Suprapubic skin (tissue), 4 donors: ENCODE data around the gene SLC2A4.

Experiments used
- CTCF ChIP-seq, 2 donors: fragments of 200-600 bp in 1 of 2; fragments of 450-650 bp in 1 of 2; sonication (generic) in 1 of 2; IDR thresholded peaks; one replicate each; pipeline ENCODE4 v1.5.1; 2016 to 2019; ENCODE audit warnings: antibody characterized with exemption in 2 of 2, mild to moderate bottlenecking in 1 of 2, moderate library complexity in 1 of 2
- POLR2A ChIP-seq, 2 donors: fragments of 450-650 bp; IDR thresholded peaks; one replicate each; pipeline ENCODE4 v1.6.1; 2017; ENCODE audit warnings: antibody characterized with exemption in 2 of 2, mild to moderate bottlenecking in 2 of 2, moderate library complexity in 2 of 2
- POLR2AphosphoS5 ChIP-seq, 3 donors: sonication (generic); formaldehyde crosslinking; IDR thresholded peaks; one replicate each; pipeline ENCODE4 v1.6.1; 2017; ENCODE audit warnings: antibody characterized with exemption in 3 of 3

GRCh38 chr17:7330638-7331015, 49.1 kb downstream of the SLC2A4 start:
- TF ChIP-seq POLR2A (IDR thresholded peaks at IDR 0.05) (no peak), CTCF (IDR thresholded peaks at IDR 0.05) (no peak), POLR2AphosphoS5 (IDR thresholded peaks at IDR 0.05) (no peak)
